Osteocyte (in vitro differentiated cells): Measurements from ENCODE around the gene GDF15. TPM values are rescaled to one million over a fixed set of nuclear protein-coding genes. Genes with fewer than 3 reads are reported as not detected.
A peak's percentile ranks its signal among the peaks of the same experiment; 100 is the strongest.

Experiments used
- DNase-seq: peaks from one replicate; pipeline ENCODE4 v3.0.0; 2021; ENCODE audit warnings: mixed read lengths; ENCODE audit not compliant: unreplicated experiment; ENCODE audit errors: extremely low spot score
- H3K27ac Mint-ChIP-seq: one replicate; pipeline ENCODE4 v1.8.0; 2021; ENCODE audit warnings: mild to moderate bottlenecking, mixed read lengths; ENCODE audit not compliant: unreplicated experiment
- H3K27me3 Mint-ChIP-seq: one replicate; pipeline ENCODE4 v1.8.0; 2021; ENCODE audit warnings: mixed read lengths; ENCODE audit not compliant: unreplicated experiment
- H3K36me3 Mint-ChIP-seq: one replicate; pipeline ENCODE4 v1.8.0; 2021; ENCODE audit warnings: mixed read lengths; ENCODE audit not compliant: unreplicated experiment
- H3K4me1 Mint-ChIP-seq: one replicate; pipeline ENCODE4 v1.8.0; 2021; ENCODE audit warnings: mixed read lengths; ENCODE audit not compliant: unreplicated experiment
- H3K4me3 Mint-ChIP-seq: one replicate; pipeline ENCODE4 v1.8.0; 2021; ENCODE audit warnings: mild to moderate bottlenecking, moderate library complexity, mixed read lengths; ENCODE audit not compliant: unreplicated experiment
- H3K9me3 Mint-ChIP-seq: one replicate; pipeline ENCODE4 v1.8.0; 2021; ENCODE audit warnings: mixed read lengths; ENCODE audit not compliant: unreplicated experiment
- CTCF ChIP-seq: fragments of 200-600 bp; sonication (generic); IDR thresholded peaks from 2 replicates; pipeline ENCODE4 v1.5.0; 2021; ENCODE audit warnings: antibody characterized with exemption, mild to moderate bottlenecking, moderate library complexity
- total RNA-seq: library from RNA; stranded (reverse); gene quantifications from 2 replicates; pipeline ENCODE4 v1.2.1, GENCODE V29; 2021

GDF15 gene
- total RNA-seq, 1 donor from 2014 or later = 47.9 TPM

GRCh38 chr19:18388960-18389725 lies 3.2 kb downstream of the GDF15 start:
- Mint-ChIP-seq H3K27ac (no peak overlapping the region), H3K4me1 (peaks cover 43% of the 10 kb centered on the region), H3K27me3 (no peaks in the 10 kb centered on the region), H3K4me3 (peak overlapping the region; percentile 32), H3K36me3 (peaks cover 7% of the 10 kb centered on the region), H3K9me3 (no peaks in the 10 kb centered on the region)
- no peak for TF ChIP-seq CTCF
- no peak for DNase-seq

- Mint-ChIP-seq H3K36me3 (peaks cover 7% of the 10 kb centered on the region), H3K27me3 (no peaks in the 10 kb centered on the region), H3K4me3 (peak overlapping the region; percentile 32), H3K4me1 (peaks cover 39% of the 10 kb centered on the region), H3K9me3 (no peaks in the 10 kb centered on the region), H3K27ac (no peak overlapping the region)
- DNase-seq = no peak
- TF ChIP-seq CTCF = no peak
Measured at GRCh38 chr19:18389726-18390064, 3.7 kb downstream of the GDF15 start.

GRCh38 chr19:18390065-18390907 lies 4.3 kb downstream of the GDF15 start:
- no peak for DNase-seq
- Mint-ChIP-seq H3K4me1 (peaks cover 38% of the 10 kb centered on the region), H3K9me3 (no peaks in the 10 kb centered on the region), H3K4me3 (peak overlapping the region; percentile 32), H3K36me3 (peaks cover 7% of the 10 kb centered on the region), H3K27me3 (no peaks in the 10 kb centered on the region), H3K27ac (peak overlapping the region; percentile 32)
- TF ChIP-seq CTCF = no peak

GRCh38 chr19:18391509-18392075 lies 5.6 kb downstream of the GDF15 start:
- Mint-ChIP-seq H3K4me1 (peaks cover 25% of the 10 kb centered on the region), H3K27me3 (no peaks in the 10 kb centered on the region), H3K9me3 (no peaks in the 10 kb centered on the region), H3K4me3 (no peak overlapping the region), H3K27ac (no peak overlapping the region), H3K36me3 (peaks cover 7% of the 10 kb centered on the region)
- DNase-seq = no peak
- no peak for TF ChIP-seq CTCF

- Mint-ChIP-seq H3K4me1 (peaks cover 16% of the 10 kb centered on the region), H3K27me3 (no peaks in the 10 kb centered on the region), H3K27ac (no peak overlapping the region), H3K36me3 (peaks cover 7% of the 10 kb centered on the region), H3K4me3 (no peak overlapping the region), H3K9me3 (no peaks in the 10 kb centered on the region)
- no peak for TF ChIP-seq CTCF
- no peak for DNase-seq
Measured at GRCh38 chr19:18392417-18392816, 6.5 kb downstream of the GDF15 start.
